ENCODE results near the gene ATG16L1. TPM values are rescaled to one million over a fixed set of nuclear protein-coding genes. Genes with fewer than 3 reads are reported as not detected.
A peak's percentile ranks its signal among the peaks of the same experiment; 100 is the strongest.

ATG16L1 gene
- total and polyA plus RNA-seq, 9 of the 15 experiments (the other 6 are each of a cell fraction or from before 2014, with no cell fraction given), result 6.4 to 21.3 (median 17.2) TPM

DNA sequence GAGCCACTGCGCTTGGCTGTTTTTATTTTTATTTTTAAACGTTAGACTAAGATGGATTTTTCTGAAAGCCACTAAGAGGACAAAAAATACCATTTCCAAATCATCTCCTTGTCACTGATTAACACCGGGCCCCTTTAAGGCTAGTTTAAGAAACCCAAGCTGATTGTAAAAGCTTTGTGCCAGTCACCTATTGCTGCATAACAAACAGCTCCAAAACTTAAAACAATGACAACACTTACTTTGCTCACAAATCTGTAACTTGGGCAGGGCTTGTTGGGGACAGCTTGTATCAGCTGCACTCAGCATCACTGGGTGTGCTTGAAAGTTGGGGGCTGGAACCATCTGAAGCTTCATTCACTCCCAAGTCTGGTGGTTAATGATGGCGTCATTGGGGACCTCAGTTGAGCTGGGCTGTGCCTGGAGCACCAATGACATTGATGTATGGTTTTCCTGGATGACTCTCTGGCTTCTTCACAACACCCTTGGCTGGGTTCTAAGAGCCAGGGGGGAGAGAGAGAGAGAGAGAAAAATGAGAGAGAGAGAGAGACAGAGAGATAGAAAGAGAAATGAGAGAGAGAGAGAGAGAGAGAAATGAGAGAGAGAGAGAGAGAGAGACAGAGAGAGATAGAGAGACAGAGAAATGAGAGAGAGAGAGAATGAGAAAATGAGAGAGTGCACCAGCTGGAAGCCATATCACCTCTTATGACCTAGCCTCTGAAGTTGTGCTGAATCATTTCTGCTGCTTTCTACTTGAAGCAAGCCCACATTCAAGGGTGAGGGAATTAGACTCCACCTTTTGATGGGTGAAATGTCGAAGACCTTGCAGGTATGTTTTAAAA, 26.0 kb upstream of the ATG16L1 start (continued):
- peak; percentile 44 for TF ChIP-seq ATF3 (IDR thresholded peaks at IDR 0.05)
- no peak for TF ChIP-seq ATF3 (CRISPR knock-in tag; conservative IDR thresholded peaks at IDR 0.05)
- peak in 1 of 3 experiments; percentile 24 for TF ChIP-seq YY1 (IDR thresholded peaks at IDR 0.05; ENCODE audit: borderline replicate concordance in 1 of 3, control insufficient read depth in 1 of 3, extremely low read depth in 1 of 3, insufficient read depth in 3 of 3, insufficient read length in 1 of 3, insufficient replicate concordance in 2 of 3, low read depth in 1 of 3, low read length in 2 of 3)
- no peak for TF ChIP-seq SMAD2 (IDR thresholded peaks at IDR 0.05; ENCODE audit: low read depth, low read length)
- peak; percentile 83 for TF ChIP-seq NBN (IDR thresholded peaks at IDR 0.05; ENCODE audit: low read depth)
- TF ChIP-seq, protein P1, sequence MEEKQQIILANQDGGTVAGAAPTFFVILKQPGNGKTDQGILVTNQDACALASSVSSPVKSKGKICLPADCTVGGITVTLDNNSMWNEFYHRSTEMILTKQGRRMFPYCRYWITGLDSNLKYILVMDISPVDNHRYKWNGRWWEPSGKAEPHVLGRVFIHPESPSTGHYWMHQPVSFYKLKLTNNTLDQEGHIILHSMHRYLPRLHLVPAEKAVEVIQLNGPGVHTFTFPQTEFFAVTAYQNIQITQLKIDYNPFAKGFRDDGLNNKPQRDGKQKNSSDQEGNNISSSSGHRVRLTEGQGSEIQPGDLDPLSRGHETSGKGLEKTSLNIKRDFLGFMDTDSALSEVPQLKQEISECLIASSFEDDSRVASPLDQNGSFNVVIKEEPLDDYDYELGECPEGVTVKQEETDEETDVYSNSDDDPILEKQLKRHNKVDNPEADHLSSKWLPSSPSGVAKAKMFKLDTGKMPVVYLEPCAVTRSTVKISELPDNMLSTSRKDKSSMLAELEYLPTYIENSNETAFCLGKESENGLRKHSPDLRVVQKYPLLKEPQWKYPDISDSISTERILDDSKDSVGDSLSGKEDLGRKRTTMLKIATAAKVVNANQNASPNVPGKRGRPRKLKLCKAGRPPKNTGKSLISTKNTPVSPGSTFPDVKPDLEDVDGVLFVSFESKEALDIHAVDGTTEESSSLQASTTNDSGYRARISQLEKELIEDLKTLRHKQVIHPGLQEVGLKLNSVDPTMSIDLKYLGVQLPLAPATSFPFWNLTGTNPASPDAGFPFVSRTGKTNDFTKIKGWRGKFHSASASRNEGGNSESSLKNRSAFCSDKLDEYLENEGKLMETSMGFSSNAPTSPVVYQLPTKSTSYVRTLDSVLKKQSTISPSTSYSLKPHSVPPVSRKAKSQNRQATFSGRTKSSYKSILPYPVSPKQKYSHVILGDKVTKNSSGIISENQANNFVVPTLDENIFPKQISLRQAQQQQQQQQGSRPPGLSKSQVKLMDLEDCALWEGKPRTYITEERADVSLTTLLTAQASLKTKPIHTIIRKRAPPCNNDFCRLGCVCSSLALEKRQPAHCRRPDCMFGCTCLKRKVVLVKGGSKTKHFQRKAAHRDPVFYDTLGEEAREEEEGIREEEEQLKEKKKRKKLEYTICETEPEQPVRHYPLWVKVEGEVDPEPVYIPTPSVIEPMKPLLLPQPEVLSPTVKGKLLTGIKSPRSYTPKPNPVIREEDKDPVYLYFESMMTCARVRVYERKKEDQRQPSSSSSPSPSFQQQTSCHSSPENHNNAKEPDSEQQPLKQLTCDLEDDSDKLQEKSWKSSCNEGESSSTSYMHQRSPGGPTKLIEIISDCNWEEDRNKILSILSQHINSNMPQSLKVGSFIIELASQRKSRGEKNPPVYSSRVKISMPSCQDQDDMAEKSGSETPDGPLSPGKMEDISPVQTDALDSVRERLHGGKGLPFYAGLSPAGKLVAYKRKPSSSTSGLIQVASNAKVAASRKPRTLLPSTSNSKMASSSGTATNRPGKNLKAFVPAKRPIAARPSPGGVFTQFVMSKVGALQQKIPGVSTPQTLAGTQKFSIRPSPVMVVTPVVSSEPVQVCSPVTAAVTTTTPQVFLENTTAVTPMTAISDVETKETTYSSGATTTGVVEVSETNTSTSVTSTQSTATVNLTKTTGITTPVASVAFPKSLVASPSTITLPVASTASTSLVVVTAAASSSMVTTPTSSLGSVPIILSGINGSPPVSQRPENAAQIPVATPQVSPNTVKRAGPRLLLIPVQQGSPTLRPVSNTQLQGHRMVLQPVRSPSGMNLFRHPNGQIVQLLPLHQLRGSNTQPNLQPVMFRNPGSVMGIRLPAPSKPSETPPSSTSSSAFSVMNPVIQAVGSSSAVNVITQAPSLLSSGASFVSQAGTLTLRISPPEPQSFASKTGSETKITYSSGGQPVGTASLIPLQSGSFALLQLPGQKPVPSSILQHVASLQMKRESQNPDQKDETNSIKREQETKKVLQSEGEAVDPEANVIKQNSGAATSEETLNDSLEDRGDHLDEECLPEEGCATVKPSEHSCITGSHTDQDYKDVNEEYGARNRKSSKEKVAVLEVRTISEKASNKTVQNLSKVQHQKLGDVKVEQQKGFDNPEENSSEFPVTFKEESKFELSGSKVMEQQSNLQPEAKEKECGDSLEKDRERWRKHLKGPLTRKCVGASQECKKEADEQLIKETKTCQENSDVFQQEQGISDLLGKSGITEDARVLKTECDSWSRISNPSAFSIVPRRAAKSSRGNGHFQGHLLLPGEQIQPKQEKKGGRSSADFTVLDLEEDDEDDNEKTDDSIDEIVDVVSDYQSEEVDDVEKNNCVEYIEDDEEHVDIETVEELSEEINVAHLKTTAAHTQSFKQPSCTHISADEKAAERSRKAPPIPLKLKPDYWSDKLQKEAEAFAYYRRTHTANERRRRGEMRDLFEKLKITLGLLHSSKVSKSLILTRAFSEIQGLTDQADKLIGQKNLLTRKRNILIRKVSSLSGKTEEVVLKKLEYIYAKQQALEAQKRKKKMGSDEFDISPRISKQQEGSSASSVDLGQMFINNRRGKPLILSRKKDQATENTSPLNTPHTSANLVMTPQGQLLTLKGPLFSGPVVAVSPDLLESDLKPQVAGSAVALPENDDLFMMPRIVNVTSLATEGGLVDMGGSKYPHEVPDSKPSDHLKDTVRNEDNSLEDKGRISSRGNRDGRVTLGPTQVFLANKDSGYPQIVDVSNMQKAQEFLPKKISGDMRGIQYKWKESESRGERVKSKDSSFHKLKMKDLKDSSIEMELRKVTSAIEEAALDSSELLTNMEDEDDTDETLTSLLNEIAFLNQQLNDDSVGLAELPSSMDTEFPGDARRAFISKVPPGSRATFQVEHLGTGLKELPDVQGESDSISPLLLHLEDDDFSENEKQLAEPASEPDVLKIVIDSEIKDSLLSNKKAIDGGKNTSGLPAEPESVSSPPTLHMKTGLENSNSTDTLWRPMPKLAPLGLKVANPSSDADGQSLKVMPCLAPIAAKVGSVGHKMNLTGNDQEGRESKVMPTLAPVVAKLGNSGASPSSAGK (IDR thresholded peaks at IDR 0.05), result peak; percentile 43
- no peak for TF ChIP-seq ZNF124 (CRISPR knock-in tag; IDR thresholded peaks at IDR 0.05)
- TF ChIP-seq TSC22D4 (tag; IDR thresholded peaks at IDR 0.05), result no peak
- no peak for TF ChIP-seq ZNF217 (CRISPR knock-in tag; IDR thresholded peaks at IDR 0.05)
- TF ChIP-seq ESRRB (CRISPR knock-in tag; IDR thresholded peaks at IDR 0.05; ENCODE audit: borderline replicate concordance), result no peak
- no peak for TF ChIP-seq ZNF398 (CRISPR knock-in tag; IDR thresholded peaks at IDR 0.05)
- 0 out of 4 replicates have a peak, but pooled peaks of 1 of the 2 experiments have one; percentile 45 for TF ChIP-seq HDAC1 (IDR thresholded peaks at IDR 0.05)

All from K562 (cell line).